PC-9 (cell line): ENCODE results near the gene DACH1.

ENCODE experiments used
- EZH2 ChIP-seq: fragments of 200-600 bp; sonication (generic); IDR thresholded peaks from 2 replicates; pipeline ENCODE4 v1.8.0; 2017; ENCODE audit warnings: antibody characterized with exemption, low read depth
- TF ChIP-seq, protein P1 (sequence below): fragments of 200-600 bp; sonication (generic); conservative IDR thresholded peaks from 2 replicates; pipeline ENCODE4 v1.6.1; 2017; ENCODE audit warnings: mixed run types, antibody characterized with exemption, mild to moderate bottlenecking, moderate library complexity

DNA sequence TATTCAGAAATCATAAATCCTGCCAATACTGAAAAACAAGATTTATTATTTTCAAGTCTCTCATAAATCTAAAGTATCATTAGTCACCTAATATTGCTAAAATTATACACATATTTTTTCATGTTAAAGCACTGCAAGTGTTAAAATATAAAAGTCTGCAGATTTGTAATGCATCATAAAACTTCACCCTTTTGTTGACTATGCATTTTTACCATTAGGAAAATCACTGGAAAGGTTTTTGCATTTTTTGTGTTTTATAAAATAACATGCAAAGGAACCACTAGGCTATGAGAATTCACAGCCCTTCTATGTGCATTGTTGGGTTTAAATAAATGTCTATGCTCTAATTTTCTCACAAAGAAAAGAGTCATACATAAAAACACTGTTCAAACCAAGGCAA, 407.3 kb downstream of the DACH1 start:
- TF ChIP-seq, protein P1, sequence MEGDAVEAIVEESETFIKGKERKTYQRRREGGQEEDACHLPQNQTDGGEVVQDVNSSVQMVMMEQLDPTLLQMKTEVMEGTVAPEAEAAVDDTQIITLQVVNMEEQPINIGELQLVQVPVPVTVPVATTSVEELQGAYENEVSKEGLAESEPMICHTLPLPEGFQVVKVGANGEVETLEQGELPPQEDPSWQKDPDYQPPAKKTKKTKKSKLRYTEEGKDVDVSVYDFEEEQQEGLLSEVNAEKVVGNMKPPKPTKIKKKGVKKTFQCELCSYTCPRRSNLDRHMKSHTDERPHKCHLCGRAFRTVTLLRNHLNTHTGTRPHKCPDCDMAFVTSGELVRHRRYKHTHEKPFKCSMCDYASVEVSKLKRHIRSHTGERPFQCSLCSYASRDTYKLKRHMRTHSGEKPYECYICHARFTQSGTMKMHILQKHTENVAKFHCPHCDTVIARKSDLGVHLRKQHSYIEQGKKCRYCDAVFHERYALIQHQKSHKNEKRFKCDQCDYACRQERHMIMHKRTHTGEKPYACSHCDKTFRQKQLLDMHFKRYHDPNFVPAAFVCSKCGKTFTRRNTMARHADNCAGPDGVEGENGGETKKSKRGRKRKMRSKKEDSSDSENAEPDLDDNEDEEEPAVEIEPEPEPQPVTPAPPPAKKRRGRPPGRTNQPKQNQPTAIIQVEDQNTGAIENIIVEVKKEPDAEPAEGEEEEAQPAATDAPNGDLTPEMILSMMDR = no peak
- no peak for TF ChIP-seq EZH2
